Stomach (tissue), 4 donors: Measurements from ENCODE around the gene FBXW11.

Source experiments
- CTCF ChIP-seq, 7 experiments: fragments of 450-650 bp in 4 of 7; fragments of 200-600 bp in 3 of 7; sonication (generic) in 3 of 7; IDR thresholded peaks; one replicate each; pipeline ENCODE4 v1.5.1; 2016 to 2019; ENCODE audit warnings: antibody characterized with exemption in 7 of 7, control low read depth in 2 of 7, mild to moderate bottlenecking in 1 of 7
- EP300 ChIP-seq: sonication (generic); formaldehyde crosslinking; IDR thresholded peaks from one replicate; pipeline ENCODE4 v1.6.1; 2017; ENCODE audit warnings: antibody characterized with exemption
- POLR2A ChIP-seq, 4 donors: fragments of 450-650 bp; IDR thresholded peaks; one replicate each; pipeline ENCODE4 v1.6.1; 2016; ENCODE audit warnings: antibody characterized with exemption in 4 of 4, control low read depth in 2 of 4, mild to moderate bottlenecking in 1 of 4, moderate library complexity in 1 of 4
- POLR2AphosphoS5 ChIP-seq, 3 donors: sonication (generic); formaldehyde crosslinking; IDR thresholded peaks; one replicate each; pipeline ENCODE4 v1.6.1; 2016; ENCODE audit warnings: antibody characterized with exemption in 3 of 3

DNA sequence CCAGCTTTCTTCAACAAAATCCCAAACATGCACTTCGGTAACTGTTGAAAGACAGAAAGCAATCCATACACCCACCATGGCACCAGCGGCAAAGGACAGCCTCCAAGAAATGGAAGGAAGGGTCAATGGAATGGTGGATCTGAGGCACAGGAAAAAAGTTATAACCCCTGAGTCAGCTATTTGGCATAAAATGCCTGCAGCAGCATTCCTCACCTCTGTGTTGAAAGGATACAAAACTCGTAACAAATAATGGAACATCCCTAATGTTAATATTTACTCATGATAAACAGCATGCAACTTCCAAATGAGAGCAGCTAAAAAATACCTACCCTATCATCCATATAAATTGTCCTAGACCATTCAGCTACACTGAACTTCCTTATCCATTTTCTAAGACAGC lies 9.4 kb downstream of the FBXW11 start:
- no peak for TF ChIP-seq CTCF (IDR thresholded peaks at IDR 0.05)
- TF ChIP-seq POLR2A (IDR thresholded peaks at IDR 0.05), result no peak
- no peak for TF ChIP-seq POLR2AphosphoS5 (IDR thresholded peaks at IDR 0.05)
- no peak for TF ChIP-seq EP300
